ENCODE data around the gene LAMTOR3.
"Not testable (repeated sequence)": the region's sequence is repeated elsewhere in the genome, so short reads cannot be mapped to it uniquely, and the experiment has no call there.

Gene LAMTOR3

DNA sequence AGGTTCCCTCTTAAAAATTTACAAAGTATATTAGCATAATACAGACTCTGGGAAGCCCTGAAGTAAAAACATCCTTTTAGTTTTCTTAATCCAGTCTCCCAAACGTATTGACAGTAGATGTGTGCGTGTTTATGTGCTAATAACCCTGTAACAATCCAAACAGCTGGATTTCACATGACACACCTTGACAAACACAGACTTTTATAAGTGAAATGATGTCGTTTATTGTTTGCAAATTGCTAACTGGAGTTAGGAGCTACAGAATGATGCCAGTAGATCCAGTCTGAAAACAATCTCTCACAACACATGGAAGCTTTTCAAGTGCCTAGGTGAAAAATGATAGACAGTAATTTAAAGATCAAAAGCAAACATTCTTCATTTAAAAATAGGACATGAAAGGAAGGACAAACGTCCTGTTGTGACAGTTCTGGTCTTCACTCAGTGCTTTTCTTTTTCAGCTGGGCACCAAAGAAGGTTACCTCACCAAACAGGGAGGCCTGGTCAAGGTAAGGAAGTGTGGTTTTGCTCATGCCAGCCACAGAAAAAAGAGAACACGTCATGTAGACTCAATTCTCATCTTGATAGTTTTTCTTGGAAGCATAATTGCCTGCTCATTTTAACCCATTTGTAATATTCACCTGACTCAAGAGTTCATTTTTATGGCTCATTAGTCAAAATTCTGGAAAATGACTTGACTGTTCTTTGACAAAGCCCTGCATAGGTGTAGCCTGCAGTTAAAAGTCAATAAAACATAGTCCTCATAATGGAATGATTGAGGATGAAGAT, 32.9 kb downstream of the LAMTOR3 start:
- DNase-seq = no peak

- no peak for DNase-seq
Observed at GRCh38 chr4:99860521-99860920, 33.7 kb downstream of the LAMTOR3 start.

DNA sequence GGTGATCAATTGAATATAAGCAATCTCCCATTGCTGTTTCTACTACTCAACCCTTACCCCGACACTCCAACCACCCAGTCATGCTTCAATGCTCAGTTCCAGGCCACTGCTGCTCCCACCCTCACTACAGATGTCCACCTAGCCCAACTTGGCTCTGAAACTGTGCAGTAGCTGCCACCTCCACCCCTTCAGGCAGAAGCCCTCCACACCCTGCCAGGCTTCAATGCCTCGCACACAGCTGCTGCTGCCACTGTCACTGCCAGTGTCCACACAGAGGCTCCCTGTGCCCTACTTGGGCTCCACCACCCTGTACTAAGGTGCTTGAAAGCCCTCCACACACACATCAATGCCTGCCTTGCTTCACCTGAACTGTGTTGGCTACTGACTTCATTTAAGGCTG, 34.6 kb downstream of the LAMTOR3 start:
- no peak for DNase-seq

DNA sequence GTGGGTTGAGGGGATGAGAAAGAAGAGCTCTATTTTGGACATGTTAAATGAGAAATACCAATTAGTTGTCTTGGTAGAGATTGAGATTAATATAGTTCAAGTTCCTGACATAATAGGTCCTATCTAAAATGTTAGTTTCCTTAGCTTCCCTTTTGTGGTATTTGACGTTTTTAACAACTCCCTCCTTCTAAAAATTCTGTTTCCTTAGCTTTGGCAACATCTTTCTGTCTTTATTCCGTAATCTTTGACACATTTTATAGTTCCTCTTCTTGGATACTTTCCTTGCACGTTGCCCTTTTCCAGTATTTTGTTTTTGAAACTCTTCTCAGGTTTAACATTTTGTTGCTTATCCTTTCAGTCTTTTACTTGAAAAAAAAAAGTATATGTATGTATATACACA, 36.9 kb downstream of the LAMTOR3 start:
- DNase-seq = no peak

DNA sequence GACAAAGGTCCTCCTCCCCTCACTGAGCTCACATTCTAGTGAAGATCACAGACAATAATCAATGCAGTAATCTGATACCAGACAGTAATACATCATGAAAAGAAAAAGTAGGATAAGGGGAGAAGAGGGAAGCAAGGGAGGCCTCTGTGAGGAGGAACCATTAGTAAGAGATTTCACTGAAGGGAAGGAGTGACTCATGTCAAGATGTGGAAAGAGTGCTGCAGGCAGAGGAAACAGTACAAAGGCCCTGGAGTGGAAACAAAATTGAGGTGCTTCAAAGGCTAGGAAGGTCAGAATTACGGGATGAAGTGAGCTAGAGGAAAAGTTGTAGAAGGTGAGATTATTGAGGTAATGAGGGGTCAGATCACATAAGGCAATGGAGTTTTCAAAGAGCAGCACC, 38.1 kb downstream of the LAMTOR3 start:
- DNase-seq = no peak

GRCh38 chr4:99855678-99856077, 38.5 kb downstream of the LAMTOR3 start:
- DNase-seq = no peak

GRCh38 chr4:99853999-99854398, 40.2 kb downstream of the LAMTOR3 start:
- peak; percentile 4 for DNase-seq

DNA sequence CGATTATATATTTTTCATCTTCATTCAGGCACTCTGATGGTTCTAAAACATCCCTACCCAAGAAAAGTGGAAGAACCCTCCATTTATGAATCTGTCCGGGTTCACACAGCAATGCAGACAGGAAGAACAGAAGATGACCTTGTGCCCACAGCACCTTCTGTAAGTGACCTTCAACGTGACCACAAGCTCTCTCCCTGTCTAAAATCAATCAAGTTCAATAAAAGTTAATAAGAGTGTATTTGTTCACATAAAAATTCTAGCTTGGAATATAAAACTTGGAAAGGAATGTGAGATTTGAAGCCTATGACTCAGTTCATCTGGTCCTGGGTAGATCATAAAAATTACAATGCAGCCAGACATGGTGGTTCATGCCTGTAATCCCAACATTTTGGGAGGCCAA, 41.0 kb downstream of the LAMTOR3 start:
- no peak for DNase-seq

GRCh38 chr4:99852199-99852749, 42.0 kb downstream of the LAMTOR3 start:
- DNase-seq = no peak

DNA sequence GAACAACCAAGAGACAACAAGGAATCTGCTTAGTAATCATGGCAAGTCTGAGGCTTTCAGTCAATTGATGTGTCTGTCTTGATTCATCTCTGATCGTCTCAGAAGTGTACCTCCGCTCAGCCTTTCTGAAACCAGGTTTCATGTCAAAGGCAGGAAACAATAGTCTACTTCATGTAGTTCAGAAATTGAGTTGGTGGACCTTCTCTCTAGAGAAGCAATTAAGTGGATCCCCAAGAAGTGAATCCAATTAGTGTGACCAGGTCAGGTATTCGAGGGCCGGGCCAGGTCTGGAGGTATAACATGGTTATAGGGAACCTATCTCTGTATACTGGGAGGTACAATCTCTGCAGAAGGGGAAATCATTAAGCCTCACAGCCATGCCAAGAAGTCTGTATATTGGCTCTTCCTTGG, 45.6 kb downstream of the LAMTOR3 start:
- DNase-seq = no peak

DNA sequence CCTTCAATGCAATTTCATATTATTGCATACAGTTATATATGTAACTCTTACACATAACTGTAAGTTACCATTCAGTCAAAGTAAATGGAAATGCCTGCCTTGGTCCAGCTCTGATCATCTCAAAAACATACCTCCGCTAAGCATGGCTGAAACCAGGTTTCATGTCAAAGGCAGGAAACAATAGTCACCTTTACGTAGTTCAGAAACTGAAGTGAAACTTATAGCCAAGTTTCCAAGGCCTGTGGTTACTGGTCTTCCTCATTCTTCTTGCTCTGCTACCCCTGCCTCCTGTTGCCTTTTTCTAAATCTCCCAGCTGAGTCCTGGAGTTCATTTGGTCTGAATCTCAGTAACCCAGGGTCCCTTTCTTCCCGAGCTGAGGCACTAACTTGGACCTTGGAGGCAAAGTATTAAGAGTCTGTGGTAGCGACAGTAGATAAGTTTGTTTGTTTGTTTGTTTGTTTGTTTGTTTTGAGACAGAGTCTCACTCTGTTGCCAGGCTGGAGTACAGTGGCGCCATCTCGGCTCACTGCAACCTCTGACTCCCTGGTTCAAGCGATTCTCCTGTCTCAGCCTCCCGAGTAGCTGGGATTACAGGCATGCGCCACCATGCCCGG, 46.8 kb downstream of the LAMTOR3 start:
- DNase-seq = no peak

DNA sequence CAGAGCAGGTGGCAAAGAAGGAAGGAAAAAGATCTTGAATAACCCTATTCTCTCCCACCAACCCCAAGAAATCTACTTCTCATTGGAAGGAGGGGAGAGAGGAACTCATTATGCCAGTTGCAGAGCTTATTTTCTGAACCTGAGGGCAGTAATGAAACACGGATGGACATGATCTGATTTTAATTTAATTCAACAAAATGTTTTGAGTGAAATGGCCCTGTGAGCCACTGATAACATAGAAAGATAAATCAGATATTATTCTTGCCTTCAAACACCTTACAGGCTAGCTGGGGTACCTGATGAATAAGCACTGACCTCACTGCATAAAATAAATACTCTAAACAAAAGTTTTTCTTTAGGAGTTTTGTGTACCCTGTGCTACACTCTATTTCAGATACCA, 47.3 kb downstream of the LAMTOR3 start:
- DNase-seq = no peak

- no peak for DNase-seq
Observed at GRCh38 chr4:99845708-99846469, 48.3 kb downstream of the LAMTOR3 start.

- DNase-seq = no peak
Observed at GRCh38 chr4:99845179-99845578, 49.0 kb downstream of the LAMTOR3 start.

GRCh38 chr4:99844048-99844447, 50.2 kb downstream of the LAMTOR3 start:
- no peak for DNase-seq

GRCh38 chr4:99843413-99843812, 50.8 kb downstream of the LAMTOR3 start:
- DNase-seq = no peak

DNA sequence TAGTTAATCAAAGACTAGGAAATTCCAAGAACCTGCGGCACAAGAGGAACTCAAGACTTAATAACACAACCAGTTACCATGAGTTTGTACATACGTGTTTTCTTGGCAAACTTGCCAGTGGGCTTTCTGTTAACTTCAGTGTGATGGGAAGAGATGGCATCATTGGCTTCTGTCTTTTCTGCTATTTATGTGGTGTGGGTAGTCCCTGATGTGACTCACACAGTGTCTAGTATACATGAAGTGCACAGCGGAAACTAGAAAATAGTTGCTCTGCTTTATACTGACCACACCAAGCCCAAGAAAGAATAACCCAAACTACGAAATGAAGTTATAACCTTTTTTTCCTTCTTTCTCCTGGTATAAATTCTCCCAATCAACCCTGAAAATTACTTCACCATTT, 53.1 kb downstream of the LAMTOR3 start:
- DNase-seq = no peak

DNA sequence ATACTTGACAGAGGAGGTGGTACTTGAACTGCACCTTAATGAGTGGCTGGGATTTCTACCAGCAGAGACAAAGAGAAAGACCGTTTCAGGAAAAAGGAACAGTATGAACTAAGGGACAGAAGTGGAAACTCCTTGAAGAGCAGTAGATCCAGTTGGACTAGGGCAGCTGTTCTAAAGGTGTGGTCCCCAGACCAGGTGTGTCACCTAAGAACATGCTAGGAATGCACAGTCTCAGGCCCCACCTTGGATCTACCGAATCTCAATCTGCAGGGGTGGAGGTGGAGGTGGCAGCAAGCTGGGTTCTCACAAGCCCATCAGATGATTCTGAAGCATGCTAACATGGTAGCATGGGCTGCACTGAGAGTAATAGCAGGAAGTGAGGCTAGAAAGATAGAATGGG, 55.3 kb downstream of the LAMTOR3 start:
- no peak for DNase-seq

GRCh38 chr4:99835942-99836341, 58.3 kb downstream of the LAMTOR3 start:
- no peak for DNase-seq

DNA sequence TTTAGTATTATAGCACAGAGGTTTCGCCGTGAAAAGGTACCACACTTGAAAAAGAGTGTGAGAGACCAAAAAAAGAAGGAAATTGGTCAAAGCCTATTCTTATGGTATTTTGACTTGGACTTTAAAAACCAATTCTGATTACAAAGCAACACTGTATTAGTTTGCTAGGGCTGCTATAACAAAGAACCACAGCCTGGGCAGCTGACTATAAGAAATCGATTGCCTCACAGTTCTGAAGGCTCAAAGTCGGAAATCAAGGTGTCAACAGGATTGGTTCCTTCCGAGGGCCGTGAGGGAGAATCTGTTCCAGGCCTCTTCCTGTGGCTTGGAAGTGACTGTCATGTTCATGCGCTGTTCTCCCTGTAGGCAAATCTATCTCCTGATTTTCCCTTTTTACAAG, 59.7 kb downstream of the LAMTOR3 start:
- no peak for DNase-seq

DNA sequence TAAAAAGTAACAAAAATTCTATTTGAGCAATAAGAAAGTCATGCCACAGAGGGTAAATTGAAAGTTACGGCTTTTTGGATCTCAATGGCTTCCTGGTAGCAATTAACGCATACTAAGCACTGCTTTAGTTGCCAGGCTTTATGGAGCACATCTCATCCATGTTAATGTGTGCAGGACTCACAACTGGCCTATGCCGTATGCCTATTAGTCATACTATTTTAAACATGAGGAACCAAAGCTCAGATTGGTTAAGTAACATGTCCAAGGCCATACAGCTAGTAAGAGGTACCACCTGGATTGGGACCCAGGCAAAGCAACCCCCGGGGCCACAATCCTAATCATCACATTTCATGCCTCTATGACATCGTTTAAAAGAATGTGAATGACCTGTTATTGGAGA, 60.5 kb downstream of the LAMTOR3 start:
- no peak for DNase-seq

- no peak for DNase-seq
Observed at GRCh38 chr4:99832758-99833157, 61.5 kb downstream of the LAMTOR3 start.

- no peak for DNase-seq
Observed at GRCh38 chr4:99832321-99832720, 61.9 kb downstream of the LAMTOR3 start.

DNA sequence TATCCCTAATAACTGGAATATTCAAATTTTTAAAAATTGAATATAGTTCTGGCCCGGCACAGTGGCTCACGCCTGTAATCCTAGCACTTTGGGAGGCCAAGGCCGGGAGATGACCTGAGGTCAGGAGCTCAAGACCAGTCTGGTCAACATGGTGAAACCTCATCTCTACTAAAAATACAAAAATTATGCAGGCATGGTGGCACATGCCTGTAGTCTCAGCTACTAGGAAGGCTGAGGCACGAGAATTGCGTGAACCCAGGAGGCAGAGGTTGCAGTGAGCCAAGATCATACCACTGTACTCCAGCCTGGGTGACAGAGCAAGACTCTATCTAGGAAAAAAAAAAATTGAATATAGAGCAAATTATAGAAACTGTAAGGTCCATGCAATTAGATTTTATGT, 64.2 kb downstream of the LAMTOR3 start:
- DNase-seq = not testable (repeated sequence)
